NCI-H748 treated with DMSO at 0.1 percent for 48 hours (cell line): ENCODE results near the gene PIN1.

Experiments
- DNase-seq: peaks from one replicate; lab custom pipeline; 2025; lab: John Stamatoyannopoulos, UW

PIN1 gene

GRCh38 chr19:9857076-9857721 lies 22.1 kb downstream of the PIN1 start:
- no peak for DNase-seq

- no peak for DNase-seq
These were observed 23.0 kb downstream of the PIN1 start for GRCh38 chr19:9857920-9858746.

GRCh38 chr19:9858766-9859165 lies 23.6 kb downstream of the PIN1 start:
- DNase-seq = no peak

DNA sequence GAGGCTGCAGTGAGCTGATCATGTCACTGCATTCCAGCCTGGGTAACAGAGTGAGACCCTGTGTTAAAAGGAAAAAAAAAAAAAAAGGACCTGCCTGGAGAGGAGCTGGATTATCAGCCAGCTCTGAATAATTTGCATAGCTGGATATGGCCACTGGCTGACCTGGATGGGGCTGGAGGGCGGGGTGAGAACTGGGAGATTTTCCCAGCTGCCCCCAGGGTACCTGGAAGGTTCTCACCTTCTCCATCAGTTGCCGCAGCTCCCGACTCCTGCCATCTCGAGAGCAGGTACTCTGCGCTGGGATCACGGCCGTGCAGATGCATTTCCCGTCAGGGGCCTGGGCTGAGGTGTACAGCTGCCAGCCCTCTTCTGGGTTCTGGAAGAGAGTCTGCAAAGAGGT lies 25.3 kb downstream of the PIN1 start:
- DNase-seq = no peak

DNA sequence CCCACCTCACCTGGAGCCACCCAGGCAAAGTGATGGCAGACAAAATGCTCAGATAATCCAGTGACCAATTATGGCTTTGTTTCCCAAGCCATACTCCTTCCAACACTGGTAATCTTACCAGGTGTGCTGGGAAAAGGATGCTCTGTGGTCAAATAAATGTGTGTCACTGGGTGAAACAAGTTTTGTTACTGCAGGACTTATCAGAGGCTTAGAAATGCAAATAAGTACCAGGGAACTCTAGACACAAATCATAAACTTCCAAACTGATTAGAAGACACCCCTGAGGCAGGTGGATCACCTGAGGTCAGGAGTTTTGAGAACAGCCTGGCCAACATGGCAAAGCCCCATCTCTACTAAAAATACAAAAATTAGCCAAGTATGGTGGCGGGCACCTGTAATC lies 26.4 kb downstream of the PIN1 start:
- no peak for DNase-seq

DNA sequence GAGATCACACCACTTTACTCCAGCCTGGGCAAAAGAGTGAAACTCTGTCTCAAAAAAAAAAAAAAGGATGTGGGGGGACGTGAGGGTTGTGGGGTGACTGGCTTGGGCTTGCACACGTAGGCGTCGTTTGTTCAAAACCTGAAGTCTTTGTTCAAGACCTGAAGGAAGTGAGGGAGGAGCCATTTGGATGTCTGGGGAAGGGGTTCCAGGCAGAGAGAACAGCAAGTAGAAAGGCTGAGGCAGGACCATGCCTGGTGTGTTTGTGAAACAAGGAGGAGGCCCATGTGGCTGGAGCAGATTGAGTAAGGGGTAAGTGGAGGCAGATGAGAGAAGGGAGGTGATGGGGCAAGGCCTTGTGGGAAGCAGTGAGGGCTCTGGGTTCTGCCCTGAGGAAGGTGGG lies 27.8 kb downstream of the PIN1 start:
- DNase-seq = no peak

DNA sequence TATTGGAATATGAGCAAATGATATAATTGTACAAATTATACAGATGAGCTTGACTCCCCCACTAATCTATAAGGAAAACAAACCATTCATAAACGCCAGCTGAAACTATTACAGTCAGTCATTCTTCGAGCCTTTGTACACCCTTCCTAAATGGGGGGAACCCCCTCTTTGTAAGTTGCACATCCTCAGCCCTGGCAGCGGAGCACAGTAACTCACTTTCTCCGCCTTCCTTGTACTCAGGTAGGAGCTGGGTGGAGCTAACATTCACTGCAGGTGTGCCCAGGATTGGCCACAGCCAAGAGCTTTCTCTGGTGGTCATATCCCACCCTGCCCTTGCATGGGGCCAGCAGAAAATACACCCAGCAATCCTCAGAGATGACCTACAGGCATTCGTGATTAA lies 28.6 kb downstream of the PIN1 start:
- DNase-seq = no peak

DNA sequence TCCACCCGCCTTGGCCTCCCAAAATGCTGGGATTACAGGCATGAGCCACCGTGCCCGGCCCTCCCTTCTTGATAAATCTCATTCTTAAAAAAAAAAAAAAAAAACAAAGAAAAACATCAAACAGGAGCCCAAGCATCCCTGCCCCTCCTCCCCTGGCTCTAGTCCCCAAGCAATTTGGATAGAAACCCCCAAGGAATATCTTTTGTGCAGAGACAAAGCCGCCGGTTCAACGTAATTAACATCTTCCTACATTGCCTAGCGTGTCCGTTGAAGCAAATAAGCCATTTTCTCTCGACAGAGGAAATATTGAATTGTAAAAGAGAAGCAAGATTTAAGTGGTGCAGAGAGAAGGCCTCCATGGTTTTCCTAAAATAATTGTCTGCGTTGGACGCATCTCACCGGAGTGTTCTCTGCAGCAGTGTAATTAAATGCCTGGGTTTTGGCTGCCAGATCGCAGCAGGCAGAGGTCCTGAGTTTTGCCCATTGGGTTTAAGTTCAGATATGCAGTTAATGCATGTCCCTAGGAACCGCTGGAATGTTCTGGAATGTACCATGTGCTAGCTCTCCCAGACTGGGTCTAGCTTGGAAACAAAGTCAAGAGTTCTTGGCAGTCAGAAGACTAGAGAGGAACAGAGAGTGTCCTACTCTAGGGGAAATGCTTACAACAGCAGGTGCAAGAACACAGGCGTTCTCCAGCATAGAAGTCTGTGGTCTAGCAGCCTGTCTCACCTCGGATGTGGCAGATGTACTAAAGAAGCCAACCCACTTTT lies 30.8 kb downstream of the PIN1 start:
- DNase-seq = no peak

- DNase-seq = no peak
These were observed 34.0 kb downstream of the PIN1 start for GRCh38 chr19:9868983-9869617.

DNA sequence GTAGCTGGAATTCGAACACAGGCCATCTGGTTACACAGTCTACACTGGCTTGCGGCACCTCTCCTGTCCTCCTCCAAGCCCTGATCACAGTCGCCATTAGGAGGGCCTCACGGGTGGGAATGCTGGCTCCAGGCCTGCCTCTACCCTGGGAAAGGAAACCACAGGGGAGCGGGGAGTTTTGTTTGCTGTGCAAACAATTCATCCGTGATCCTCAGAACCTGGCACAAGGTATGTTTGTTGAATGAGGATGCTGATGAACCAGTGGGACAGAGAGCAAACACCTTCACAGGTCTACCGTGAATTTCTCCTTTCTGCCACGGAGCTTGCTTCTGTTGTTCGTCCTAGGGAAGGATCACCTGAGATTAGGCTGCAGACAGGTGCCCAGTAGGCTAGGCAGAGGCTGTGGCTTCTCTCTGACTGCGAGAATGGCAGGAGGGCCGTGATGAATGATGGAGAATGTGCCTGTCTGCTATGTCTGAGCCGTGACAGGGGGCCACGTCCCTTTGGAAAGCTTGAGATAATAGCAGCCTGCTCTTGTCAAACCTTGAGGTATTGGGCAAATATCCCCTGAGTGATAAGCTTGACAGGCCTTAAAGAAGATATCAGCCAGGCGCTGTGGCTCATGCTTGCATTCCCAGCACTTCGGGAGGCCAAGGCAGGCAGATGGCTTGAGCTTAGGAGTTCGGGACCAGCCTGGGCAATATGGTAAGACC lies 36.7 kb downstream of the PIN1 start:
- peak; percentile 35 for DNase-seq

- DNase-seq = no peak
These were observed 37.6 kb downstream of the PIN1 start for GRCh38 chr19:9872618-9873242.

GRCh38 chr19:9875031-9875627 lies 40.0 kb downstream of the PIN1 start:
- no peak for DNase-seq

GRCh38 chr19:9875796-9876195 lies 40.7 kb downstream of the PIN1 start:
- no peak for DNase-seq

- no peak for DNase-seq
These were observed 42.8 kb downstream of the PIN1 start for GRCh38 chr19:9877780-9878510.

GRCh38 chr19:9878511-9879196 lies 43.5 kb downstream of the PIN1 start:
- DNase-seq = no peak

- no peak for DNase-seq
These were observed 46.6 kb downstream of the PIN1 start for GRCh38 chr19:9881720-9882119.

DNA sequence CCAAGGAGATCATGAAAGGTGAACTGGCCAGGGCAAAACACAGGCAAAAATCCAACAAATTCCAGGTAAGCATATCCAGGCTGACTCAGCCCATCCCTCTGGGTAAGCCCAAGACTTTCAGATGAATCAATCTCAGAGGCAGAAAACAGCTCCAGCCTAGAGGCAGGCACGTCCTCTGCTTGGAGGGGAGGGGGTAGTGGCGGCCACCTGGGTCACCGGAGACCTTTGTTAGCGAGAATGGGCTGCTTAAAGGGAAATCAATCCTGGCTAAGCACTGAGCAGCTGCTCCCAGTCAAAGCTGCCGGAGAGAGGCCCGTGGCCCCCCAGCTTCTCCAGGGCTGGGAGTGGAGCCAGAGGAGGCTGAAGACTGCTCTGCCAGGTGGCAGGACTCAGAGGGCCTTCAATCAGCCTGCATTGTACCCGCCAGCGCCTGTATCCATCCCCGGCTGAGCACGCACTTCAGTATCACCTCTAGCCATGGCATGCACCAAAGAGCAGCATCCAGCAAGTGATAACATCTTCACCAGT lies 48.2 kb downstream of the PIN1 start:
- no peak for DNase-seq

DNA sequence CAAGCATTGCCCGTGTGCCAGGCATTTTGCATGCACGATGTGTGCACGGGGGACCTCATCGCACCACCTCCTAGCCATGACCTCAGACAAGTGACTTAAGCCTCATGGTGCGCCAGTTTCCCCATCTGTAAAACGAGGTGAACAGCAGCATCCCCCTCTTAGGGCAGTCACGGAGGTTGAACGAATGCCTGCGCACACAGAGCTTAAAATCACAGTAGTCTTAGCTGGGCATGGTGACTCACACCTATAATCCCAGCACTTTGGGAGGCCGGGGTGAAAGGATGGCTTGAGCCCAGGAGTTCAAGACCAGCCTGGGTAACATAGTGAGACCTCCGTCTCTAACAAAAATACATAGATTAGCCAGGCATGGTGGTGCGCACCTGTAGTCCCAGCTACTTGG lies 48.6 kb downstream of the PIN1 start:
- no peak for DNase-seq

DNA sequence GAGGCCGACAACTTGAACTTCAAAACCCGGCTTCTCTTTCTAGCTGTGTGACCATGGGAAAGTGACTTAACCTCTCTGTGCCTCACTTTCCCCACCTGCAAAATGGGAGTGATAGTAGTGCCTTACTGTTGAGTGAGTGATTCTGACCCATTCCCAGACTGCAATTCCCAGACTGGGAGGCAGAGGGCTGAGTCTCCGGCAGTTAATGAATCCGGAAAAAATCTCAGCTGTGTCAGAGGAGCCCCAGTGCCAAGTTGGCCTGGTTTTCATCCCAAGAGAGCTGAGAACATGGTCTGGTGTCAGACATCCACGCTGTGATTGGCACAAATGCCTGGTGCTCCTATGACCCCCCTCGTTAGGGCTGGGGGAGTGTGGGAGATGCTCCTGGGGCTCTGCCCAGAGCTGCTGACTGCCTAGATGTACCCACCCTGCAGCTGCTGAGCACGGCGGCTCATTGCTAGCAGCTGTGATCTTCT lies 50.0 kb downstream of the PIN1 start:
- no peak for DNase-seq
